GM06990 (cell line): ENCODE measurements around the gene ATP9A.
"Not testable (repeated sequence)": the region's sequence is repeated elsewhere in the genome, so short reads cannot be mapped to it uniquely, and the experiment has no call there.

Experiments
- DNase-seq: peaks from one replicate; pipeline ENCODE4 v3.0.0-alpha.2; 2011; ENCODE audit not compliant: insufficient read length; ENCODE audit errors: extremely low read depth
- H3K27me3 ChIP-seq: replicated peaks from 2 replicates; pipeline ENCODE4 v1.6.0; 2011; ENCODE audit warnings: low read length; ENCODE audit not compliant: control insufficient read depth, insufficient read depth
- H3K36me3 ChIP-seq: 2 replicates; pipeline ENCODE4 v1.5.1; 2011; ENCODE audit warnings: low read length; ENCODE audit not compliant: control insufficient read depth, insufficient read depth
- H3K4me3 ChIP-seq: replicated peaks from 2 replicates; pipeline ENCODE4 v1.5.1; 2011; ENCODE audit warnings: low read depth, mild to moderate bottlenecking, control low read depth, low read length
- TF ChIP-seq, protein P1 (sequence below): IDR thresholded peaks from 2 replicates; pipeline ENCODE4 v1.5.1; 2011; ENCODE audit warnings: low read length, control low read depth, mild to moderate bottlenecking, inconsistent platforms; ENCODE audit not compliant: insufficient read depth, poor library complexity, severe bottlenecking

The ATP9A gene, protein sequence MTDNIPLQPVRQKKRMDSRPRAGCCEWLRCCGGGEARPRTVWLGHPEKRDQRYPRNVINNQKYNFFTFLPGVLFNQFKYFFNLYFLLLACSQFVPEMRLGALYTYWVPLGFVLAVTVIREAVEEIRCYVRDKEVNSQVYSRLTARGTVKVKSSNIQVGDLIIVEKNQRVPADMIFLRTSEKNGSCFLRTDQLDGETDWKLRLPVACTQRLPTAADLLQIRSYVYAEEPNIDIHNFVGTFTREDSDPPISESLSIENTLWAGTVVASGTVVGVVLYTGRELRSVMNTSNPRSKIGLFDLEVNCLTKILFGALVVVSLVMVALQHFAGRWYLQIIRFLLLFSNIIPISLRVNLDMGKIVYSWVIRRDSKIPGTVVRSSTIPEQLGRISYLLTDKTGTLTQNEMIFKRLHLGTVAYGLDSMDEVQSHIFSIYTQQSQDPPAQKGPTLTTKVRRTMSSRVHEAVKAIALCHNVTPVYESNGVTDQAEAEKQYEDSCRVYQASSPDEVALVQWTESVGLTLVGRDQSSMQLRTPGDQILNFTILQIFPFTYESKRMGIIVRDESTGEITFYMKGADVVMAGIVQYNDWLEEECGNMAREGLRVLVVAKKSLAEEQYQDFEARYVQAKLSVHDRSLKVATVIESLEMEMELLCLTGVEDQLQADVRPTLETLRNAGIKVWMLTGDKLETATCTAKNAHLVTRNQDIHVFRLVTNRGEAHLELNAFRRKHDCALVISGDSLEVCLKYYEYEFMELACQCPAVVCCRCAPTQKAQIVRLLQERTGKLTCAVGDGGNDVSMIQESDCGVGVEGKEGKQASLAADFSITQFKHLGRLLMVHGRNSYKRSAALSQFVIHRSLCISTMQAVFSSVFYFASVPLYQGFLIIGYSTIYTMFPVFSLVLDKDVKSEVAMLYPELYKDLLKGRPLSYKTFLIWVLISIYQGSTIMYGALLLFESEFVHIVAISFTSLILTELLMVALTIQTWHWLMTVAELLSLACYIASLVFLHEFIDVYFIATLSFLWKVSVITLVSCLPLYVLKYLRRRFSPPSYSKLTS

DNA sequence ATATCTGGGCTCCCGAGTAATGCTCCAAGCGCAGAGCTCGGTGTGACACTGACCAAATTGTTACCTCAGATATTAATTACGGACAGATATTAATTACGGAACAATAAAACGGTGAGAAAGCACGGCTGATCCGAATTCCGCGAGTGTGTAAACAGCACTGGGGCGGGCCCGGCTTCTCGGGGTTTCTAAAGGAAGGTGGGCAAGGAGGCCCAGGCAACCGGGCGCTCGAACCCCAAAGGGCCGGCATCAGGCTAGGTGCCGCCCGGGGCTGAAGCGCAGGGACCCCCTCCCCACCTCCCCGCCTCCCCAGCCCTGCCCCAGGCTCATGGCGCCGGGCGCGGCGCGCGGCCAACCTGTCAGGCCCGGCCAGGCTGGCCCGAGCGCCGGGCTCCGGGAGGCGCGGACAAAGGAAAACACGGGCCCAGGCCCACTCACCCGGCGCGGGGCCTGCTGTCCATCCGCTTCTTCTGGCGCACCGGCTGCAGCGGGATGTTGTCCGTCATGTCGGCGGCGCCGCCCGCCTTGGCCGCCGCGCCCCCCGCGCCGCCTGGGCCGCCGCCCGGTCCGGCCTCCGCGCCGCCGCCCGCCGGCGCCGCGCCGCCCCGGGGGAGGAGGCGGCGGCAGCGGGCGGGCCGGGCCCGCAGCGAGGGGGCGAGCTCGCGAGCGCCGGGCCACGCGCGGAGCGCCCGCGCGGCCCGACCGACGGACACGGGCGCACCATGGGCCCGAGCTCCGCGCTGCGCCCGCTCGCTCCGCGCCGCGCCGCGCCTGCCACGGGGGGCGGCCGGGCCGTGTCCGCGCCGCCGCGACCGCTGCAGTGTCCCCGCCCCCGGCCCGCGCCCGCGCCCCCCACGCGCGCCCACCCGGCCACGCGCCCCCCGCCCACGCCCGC, at the start of gene ATP9A:
ATP9A (minus strand) TSS at position 524 of the 892 bp plus-strand sequence; CDS start at position 503, 21 bp downstream.
- no peak for DNase-seq
- Histone ChIP-seq H3K4me3 (no peak within 1 kb of the TSS), H3K36me3 (no peaks in the 10 kb centered on the region), H3K27me3 (no peaks in the 10 kb centered on the region; the same call in 1 of the 2 replicates)
- TF ChIP-seq, protein P1, sequence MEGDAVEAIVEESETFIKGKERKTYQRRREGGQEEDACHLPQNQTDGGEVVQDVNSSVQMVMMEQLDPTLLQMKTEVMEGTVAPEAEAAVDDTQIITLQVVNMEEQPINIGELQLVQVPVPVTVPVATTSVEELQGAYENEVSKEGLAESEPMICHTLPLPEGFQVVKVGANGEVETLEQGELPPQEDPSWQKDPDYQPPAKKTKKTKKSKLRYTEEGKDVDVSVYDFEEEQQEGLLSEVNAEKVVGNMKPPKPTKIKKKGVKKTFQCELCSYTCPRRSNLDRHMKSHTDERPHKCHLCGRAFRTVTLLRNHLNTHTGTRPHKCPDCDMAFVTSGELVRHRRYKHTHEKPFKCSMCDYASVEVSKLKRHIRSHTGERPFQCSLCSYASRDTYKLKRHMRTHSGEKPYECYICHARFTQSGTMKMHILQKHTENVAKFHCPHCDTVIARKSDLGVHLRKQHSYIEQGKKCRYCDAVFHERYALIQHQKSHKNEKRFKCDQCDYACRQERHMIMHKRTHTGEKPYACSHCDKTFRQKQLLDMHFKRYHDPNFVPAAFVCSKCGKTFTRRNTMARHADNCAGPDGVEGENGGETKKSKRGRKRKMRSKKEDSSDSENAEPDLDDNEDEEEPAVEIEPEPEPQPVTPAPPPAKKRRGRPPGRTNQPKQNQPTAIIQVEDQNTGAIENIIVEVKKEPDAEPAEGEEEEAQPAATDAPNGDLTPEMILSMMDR = no peak

DNA sequence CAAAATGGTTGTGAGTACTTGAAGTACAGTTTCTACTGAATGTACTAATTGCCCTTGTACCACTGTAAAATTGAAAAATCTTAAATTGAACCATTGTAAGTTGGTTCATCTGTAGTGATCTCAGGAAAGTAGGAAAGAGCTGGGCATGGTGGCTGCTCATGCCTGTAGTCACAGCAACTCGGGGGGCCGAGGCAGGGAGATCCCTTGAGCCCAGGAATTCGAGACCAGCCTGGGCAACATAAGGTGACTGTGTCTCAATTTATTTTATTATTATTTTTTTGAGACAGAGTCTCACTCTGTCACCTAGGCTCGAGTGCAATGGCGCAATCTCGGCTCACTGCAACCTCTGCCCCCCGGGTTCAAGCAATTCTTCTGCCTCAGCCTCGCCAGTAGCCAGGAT, 48.7 kb upstream of the ATP9A start:
- H3K4me3 ChIP-seq, H3K27me3 ChIP-seq, H3K36me3 ChIP-seq, DNase-seq: not testable (repeated sequence)

DNA sequence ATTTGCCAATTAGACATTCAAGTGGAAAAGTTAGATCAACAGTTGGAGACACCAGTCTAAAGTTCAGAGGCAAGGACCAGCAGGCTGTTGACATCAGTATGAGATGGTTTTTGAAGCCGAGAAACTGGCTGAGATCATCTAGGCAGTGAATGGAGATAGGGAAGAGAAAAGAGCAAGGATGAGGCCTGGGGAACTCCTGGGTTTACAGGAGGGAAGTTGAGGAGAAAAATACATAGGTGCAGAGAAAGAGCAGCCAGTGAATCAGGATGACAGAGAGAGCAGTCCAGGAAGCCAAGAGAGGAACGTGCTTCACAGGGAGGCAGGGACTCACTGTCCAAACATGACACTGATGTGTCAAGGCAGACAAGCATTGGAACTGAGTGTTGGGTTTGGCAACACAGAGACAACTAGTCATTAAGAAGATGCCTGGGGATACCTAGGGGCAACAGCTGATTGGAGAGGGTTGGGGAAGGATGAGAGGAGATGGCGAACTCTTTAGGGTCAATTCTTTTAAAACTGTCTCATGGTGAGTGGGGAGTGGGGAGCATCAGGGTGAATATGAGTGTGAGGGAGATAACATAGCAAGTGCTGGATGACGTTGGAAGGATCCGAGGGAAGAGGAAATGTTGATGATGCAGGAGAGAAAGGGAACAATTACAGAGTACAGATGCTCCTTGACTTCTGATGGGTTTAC, 47.3 kb upstream of the ATP9A start:
- Histone ChIP-seq H3K27me3 (no peaks in the 10 kb centered on the region), H3K4me3 (no peak overlapping the region), H3K36me3 (no peaks in the 10 kb centered on the region)
- TF ChIP-seq, protein P1 = no peak
- no peak for DNase-seq

DNA sequence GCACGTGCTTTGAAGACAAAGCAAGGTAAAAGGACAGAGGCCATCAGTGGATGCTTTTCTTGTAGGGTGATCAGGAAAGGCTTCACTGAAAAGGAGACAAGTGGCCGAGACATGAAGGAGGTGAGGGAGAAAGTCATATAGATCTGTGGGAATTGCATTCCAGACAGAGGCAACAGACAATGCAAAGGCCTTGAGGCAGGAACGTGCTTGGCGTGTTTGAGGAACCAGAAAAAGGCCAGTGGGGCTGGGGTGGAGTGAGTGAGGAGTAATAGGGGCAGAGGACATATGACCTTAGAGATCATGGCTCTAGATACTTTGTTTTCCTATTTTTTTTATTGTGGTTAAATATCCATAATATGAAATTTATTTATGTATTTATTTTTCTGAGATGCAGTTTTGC, 44.7 kb upstream of the ATP9A start:
- DNase-seq = no peak
- Histone ChIP-seq H3K36me3 (no peaks in the 10 kb centered on the region), H3K27me3 (no peaks in the 10 kb centered on the region), H3K4me3 (no peak overlapping the region)
- TF ChIP-seq, protein P1 = no peak

DNA sequence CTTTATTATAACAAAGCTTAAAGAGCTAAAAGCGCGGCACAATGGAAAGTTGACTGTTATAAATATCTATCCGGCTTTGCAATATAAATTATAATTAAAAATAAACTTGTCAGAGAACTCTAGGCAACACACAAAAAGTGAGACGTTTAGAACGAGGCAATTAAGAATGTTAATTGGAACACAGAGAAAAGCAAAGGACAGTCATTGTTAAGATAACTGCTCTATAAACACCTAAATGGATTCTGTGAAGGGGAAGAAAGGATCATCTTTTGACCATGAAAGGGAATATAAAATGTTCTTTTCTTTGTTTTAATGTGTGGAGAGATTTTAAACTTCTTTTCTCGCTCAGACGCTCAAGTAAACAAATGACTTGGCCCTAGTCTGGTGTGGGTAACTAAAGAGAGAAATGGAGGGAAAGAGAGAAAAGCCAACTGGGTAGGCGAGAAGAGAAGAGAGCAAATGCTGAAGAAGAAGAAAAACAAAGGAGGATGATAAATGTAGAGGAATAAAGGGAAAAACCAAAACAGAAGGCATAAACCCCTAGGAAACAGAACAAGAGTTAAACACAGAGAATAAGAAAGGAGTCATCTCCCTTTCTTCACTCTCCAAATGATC, 43.4 kb upstream of the ATP9A start:
- TF ChIP-seq, protein P1 = no peak
- DNase-seq = no peak
- Histone ChIP-seq H3K27me3 (no peaks in the 10 kb centered on the region), H3K36me3 (no peaks in the 10 kb centered on the region), H3K4me3 (no peak overlapping the region)
